MCF 10A (cell line): Measurements from ENCODE around the gene XPO4. TPM values are rescaled to one million over a fixed set of nuclear protein-coding genes. Genes with fewer than 3 reads are reported as not detected.

Experiments
- BruUV-seq: library from RNA; stranded (reverse); fragments of 400-500 nt; replicated peaks from 2 replicates; lab custom pipeline; 2021; lab: Mats Ljungman, UMichigan
- CTCF ChIA-PET: fragments of 300-600 bp; sonication (Branson Sonifier 250); formaldehyde crosslinking; extraction: SDS; loops from one replicate; lab custom pipeline; 2021; ENCODE audit warnings: antibody characterized with exemption, inconsistent platforms; lab: Yijun Ruan, JAX
- POLR2A ChIA-PET: fragments of 300-600, 350-650 bp; sonication (Branson Sonifier 250); formaldehyde crosslinking; extraction: SDS; loops from one replicate; lab custom pipeline; 2020; ENCODE audit warnings: antibody characterized with exemption, inconsistent platforms; lab: Yijun Ruan, JAX
- DNase-seq: peaks from one replicate; pipeline ENCODE4 v3.0.0-alpha.2; 2018; ENCODE audit not compliant: unreplicated experiment
- H3K27ac Mint-ChIP-seq: one replicate; pipeline ENCODE4 v1.8.0; 2022; ENCODE audit warnings: mild to moderate bottlenecking, low read depth, mixed read lengths; ENCODE audit not compliant: unreplicated experiment
- H3K27me3 Mint-ChIP-seq: one replicate; pipeline ENCODE4 v1.8.0; 2022; ENCODE audit warnings: mixed read lengths; ENCODE audit not compliant: insufficient read depth, unreplicated experiment
- H3K36me3 Mint-ChIP-seq: one replicate; pipeline ENCODE4 v1.8.0; 2022; ENCODE audit warnings: mild to moderate bottlenecking, moderate library complexity, mixed read lengths; ENCODE audit not compliant: insufficient read depth, unreplicated experiment
- H3K4me1 Mint-ChIP-seq: one replicate; pipeline ENCODE4 v1.8.0; 2022; ENCODE audit warnings: mixed read lengths; ENCODE audit not compliant: insufficient read depth, unreplicated experiment
- H3K4me3 Mint-ChIP-seq: one replicate; pipeline ENCODE4 v1.8.0; 2022; ENCODE audit warnings: mild to moderate bottlenecking, moderate library complexity, mixed read lengths; ENCODE audit not compliant: unreplicated experiment
- H3K9me3 Mint-ChIP-seq: one replicate; pipeline ENCODE4 v1.8.0; 2022; ENCODE audit warnings: mixed read lengths; ENCODE audit not compliant: unreplicated experiment
- CTCF ChIP-seq: fragments of 200-600 bp; IDR thresholded peaks from one replicate; pipeline ENCODE4 v1.8.0; 2022; ENCODE audit warnings: antibody characterized with exemption, mild to moderate bottlenecking; ENCODE audit not compliant: unreplicated experiment
- intact Hi-C: fragments of 100-400 bp; cut with micrococcal nuclease; formaldehyde crosslinking; loops from 2 replicates; pipeline ENCODE4 v1.14.1; 2022
- total RNA-seq: library from RNA; stranded (reverse); gene quantifications from 2 replicates; pipeline ENCODE4 v1.2.3, GENCODE V29; 2022

XPO4 gene
- total RNA-seq, 1 experiment from 2014 or later = 25.8 TPM

GRCh38 chr13:20727856-20728255 is 174.7 kb downstream of the XPO4 start:
- H3K4me1 Mint-ChIP-seq = no peaks in the 10 kb centered on the region
- H3K27ac Mint-ChIP-seq = no peak overlapping the region
- no peak overlapping the region for H3K4me3 Mint-ChIP-seq
- no peak for TF ChIP-seq CTCF
- DNase-seq = no peak
- no TSS peak for BruUV-seq
- H3K9me3 Mint-ChIP-seq = no peaks in the 10 kb centered on the region
- ChIA-PET CTCF (no interaction called here), POLR2A (no interaction called here)
- no peaks in the 10 kb centered on the region for H3K36me3 Mint-ChIP-seq
- intact Hi-C loops = no loop called here
- H3K27me3 Mint-ChIP-seq = no peaks in the 10 kb centered on the region

Other genes starting within 250 kb of the XPO4 start
- 0.44 and 0.54 TPM in 2 replicates for gene IL17D, start 199.0 kb downstream of the XPO4 start, total RNA-seq
- 11.3 and 16.5 TPM in 2 replicates for gene EEF1AKMT1, start 128.8 kb downstream of the XPO4 start, total RNA-seq
- gene LATS2, start 158.8 kb upstream of the XPO4 start, total RNA-seq = 28.7 and 32.3 TPM in 2 replicates
- gene SAP18, start 237.4 kb upstream of the XPO4 start, total RNA-seq = 213 and 262 TPM in 2 replicates